GM23338 (cell line): ENCODE results near the gene ZNF235.

Experiments used
- CREB1 ChIP-seq: fragments of 250-450 bp; sonication (Bioruptor Pico); IDR thresholded peaks from 2 replicates; pipeline ENCODE4 v1.5.0; 2020; ENCODE audit warnings: low read depth, mild to moderate bottlenecking, moderate library complexity
- EZH2 ChIP-seq: fragments of 200-600 bp; sonication (generic); IDR thresholded peaks from one replicate; pipeline ENCODE4 v1.8.0; 2017; ENCODE audit warnings: antibody characterized with exemption, mild to moderate bottlenecking, low read depth; ENCODE audit not compliant: unreplicated experiment
- EZH2phosphoT487 ChIP-seq: fragments of 200-600 bp; sonication (generic); IDR thresholded peaks from one replicate; pipeline ENCODE4 v1.8.1; 2018; ENCODE audit warnings: antibody characterized with exemption; ENCODE audit not compliant: unreplicated experiment
- JUNB ChIP-seq: IDR thresholded peaks from one replicate; pipeline ENCODE4 v1.6.1; 2016; ENCODE audit warnings: antibody characterized with exemption; ENCODE audit not compliant: unreplicated experiment
- POLR2AphosphoS5 ChIP-seq: IDR thresholded peaks from 2 replicates; pipeline ENCODE4 v1.6.1; 2016; ENCODE audit warnings: antibody characterized with exemption, low read depth
- TF ChIP-seq, protein P1 (sequence below), 2 experiments: fragments of 200-600 bp in 1 of 2; sonication (generic) in 1 of 2; conservative IDR thresholded peaks; 2 replicates each; pipeline versions ENCODE4 v1.5.1 to v1.6.1; 2016 to 2017; ENCODE audit warnings: antibody characterized with exemption in 2 of 2, low read depth in 2 of 2, mild to moderate bottlenecking in 2 of 2, moderate library complexity in 1 of 2
- TF ChIP-seq, protein P2 (sequence below): IDR thresholded peaks from one replicate; pipeline ENCODE4 v1.6.1; 2018; ENCODE audit warnings: antibody characterized with exemption; ENCODE audit not compliant: unreplicated experiment

DNA sequence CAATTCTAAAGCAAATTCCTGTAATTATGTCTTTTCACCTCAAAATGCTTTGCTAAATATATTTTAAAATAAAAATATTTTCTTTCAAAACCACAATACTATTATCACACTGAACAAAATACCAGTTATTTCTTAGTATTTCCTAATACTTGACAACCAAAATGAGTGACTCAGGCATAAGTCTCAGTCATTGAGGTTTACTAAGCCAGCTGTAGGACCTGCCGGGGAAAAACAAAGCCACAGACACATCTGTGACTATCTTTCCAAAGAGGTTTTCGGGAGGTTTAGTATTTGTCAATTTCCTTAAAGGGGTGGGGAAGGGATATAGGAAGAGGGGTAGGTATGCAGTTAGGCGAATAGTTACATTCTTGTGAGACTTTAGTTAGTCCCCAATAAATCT lies 3.2 kb upstream of the ZNF235 start:
- no peak for TF ChIP-seq POLR2AphosphoS5
- TF ChIP-seq, protein P1, sequence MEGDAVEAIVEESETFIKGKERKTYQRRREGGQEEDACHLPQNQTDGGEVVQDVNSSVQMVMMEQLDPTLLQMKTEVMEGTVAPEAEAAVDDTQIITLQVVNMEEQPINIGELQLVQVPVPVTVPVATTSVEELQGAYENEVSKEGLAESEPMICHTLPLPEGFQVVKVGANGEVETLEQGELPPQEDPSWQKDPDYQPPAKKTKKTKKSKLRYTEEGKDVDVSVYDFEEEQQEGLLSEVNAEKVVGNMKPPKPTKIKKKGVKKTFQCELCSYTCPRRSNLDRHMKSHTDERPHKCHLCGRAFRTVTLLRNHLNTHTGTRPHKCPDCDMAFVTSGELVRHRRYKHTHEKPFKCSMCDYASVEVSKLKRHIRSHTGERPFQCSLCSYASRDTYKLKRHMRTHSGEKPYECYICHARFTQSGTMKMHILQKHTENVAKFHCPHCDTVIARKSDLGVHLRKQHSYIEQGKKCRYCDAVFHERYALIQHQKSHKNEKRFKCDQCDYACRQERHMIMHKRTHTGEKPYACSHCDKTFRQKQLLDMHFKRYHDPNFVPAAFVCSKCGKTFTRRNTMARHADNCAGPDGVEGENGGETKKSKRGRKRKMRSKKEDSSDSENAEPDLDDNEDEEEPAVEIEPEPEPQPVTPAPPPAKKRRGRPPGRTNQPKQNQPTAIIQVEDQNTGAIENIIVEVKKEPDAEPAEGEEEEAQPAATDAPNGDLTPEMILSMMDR (conservative IDR thresholded peaks at IDR 0.05; ENCODE audit: low read depth in 2 of 2), result no peak
- TF ChIP-seq JUNB, result no peak
- no peak for TF ChIP-seq EZH2
- TF ChIP-seq EZH2phosphoT487, result no peak
- TF ChIP-seq CREB1 (CRISPR knock-in tag), result no peak
- TF ChIP-seq, protein P2, sequence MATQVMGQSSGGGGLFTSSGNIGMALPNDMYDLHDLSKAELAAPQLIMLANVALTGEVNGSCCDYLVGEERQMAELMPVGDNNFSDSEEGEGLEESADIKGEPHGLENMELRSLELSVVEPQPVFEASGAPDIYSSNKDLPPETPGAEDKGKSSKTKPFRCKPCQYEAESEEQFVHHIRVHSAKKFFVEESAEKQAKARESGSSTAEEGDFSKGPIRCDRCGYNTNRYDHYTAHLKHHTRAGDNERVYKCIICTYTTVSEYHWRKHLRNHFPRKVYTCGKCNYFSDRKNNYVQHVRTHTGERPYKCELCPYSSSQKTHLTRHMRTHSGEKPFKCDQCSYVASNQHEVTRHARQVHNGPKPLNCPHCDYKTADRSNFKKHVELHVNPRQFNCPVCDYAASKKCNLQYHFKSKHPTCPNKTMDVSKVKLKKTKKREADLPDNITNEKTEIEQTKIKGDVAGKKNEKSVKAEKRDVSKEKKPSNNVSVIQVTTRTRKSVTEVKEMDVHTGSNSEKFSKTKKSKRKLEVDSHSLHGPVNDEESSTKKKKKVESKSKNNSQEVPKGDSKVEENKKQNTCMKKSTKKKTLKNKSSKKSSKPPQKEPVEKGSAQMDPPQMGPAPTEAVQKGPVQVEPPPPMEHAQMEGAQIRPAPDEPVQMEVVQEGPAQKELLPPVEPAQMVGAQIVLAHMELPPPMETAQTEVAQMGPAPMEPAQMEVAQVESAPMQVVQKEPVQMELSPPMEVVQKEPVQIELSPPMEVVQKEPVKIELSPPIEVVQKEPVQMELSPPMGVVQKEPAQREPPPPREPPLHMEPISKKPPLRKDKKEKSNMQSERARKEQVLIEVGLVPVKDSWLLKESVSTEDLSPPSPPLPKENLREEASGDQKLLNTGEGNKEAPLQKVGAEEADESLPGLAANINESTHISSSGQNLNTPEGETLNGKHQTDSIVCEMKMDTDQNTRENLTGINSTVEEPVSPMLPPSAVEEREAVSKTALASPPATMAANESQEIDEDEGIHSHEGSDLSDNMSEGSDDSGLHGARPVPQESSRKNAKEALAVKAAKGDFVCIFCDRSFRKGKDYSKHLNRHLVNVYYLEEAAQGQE, result no peak
